ENCODE measurements around the gene AQP10.
A peak's percentile ranks its signal among the peaks of the same experiment; 100 is the strongest.

DNA sequence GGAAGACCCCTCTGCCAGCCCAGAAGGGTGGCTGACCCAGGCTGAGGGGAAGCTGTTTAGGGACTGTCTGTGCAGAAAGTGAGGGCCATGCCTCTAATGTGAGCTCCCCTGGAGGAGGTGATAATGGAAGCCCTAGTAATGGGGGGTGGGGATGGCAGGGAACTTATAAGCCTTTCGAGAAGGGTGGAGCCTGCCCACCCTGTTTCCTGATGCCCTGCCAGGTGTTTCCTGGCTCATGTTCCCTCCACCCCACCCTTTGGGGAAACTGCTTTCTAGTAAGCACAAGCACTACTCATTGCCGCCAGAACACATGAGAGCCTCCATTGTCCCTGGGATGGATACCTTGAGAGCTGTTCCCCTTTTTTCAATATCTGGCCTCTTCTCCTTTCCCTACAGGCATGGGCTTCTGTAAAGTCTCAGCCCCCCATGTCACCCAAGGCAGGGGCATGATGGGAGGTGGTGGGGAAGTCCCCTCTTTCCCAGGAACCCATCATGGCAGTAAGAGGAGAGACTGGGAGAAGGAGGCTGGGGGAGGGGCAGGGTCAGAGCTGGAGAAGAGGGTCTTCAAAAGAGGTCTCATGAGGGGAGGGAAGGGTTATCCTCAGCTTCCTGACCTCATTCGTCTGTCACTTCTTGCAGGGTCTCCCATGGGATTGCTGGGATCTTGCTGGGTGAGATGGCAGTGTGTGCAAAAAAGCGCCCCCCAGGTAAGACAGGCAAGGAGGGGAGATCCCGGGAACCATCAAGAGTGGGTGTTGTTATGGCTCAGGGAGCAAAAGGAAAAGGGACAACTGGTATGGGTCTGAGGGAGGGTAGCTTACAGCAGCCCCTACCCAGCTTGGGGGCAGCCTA is 6.8 kb downstream of the AQP10 start:
- no peak for TF ChIP-seq CTCF (IDR thresholded peaks at IDR 0.05)
- TF ChIP-seq POLR2A (IDR thresholded peaks at IDR 0.05) = peak in 1 of 4 donors; percentile 11
